Measurements from ENCODE around the gene ANXA5. TPM values are rescaled to one million over a fixed set of nuclear protein-coding genes. Genes with fewer than 3 reads are reported as not detected.

The ANXA5 gene
- total and polyA plus RNA-seq, 3 donors from 2014 or later, result 193 to 264 (median 250) TPM

GRCh38 chr4:121651597-121651996 lies 45.2 kb downstream of the ANXA5 start:
- intact Hi-C loops (cut with DNase I; ENCODE audit: low total_unique reads), result no loop called here
- WGBS, 2 donors, result 48 to 51% methylated on average over 5 of the region's 5 CpGs
- Histone ChIP-seq H3K36me3 (ENCODE audit: low read depth, missing control alignments) (no peaks in the 10 kb centered on the region), H3K27me3 (no peaks in the 10 kb centered on the region), H3K9me3 (no peaks in the 10 kb centered on the region), H3K27ac (no peak overlapping the region), H3K4me3 (no peak overlapping the region), H3K4me1 (no peaks in the 10 kb centered on the region)
- no peak for DNase-seq
- TF ChIP-seq POLR2A (IDR thresholded peaks at IDR 0.05) (no peak), CTCF (IDR thresholded peaks at IDR 0.05) (no peak)

GRCh38 chr4:121650741-121651140 lies 46.0 kb downstream of the ANXA5 start:
- no peak for TF ChIP-seq CTCF (IDR thresholded peaks at IDR 0.05)
- no peak for TF ChIP-seq POLR2A (IDR thresholded peaks at IDR 0.05)
- 83 to 89% methylated on average over 2 of the region's 2 CpGs for WGBS, 2 donors
- no peak for DNase-seq
- Histone ChIP-seq H3K9me3 (no peaks in the 10 kb centered on the region), H3K4me3 (no peak overlapping the region), H3K36me3 (ENCODE audit: low read depth, missing control alignments) (no peaks in the 10 kb centered on the region), H3K4me1 (no peaks in the 10 kb centered on the region), H3K27ac (no peak overlapping the region), H3K27me3 (no peaks in the 10 kb centered on the region)
- intact Hi-C loops (cut with DNase I; ENCODE audit: low total_unique reads), result no loop called here

GRCh38 chr4:121648516-121648915 lies 48.3 kb downstream of the ANXA5 start:
- Histone ChIP-seq H3K9me3 (no peaks in the 10 kb centered on the region), H3K36me3 (ENCODE audit: low read depth, missing control alignments) (no peaks in the 10 kb centered on the region), H3K4me3 (no peak overlapping the region), H3K4me1 (no peaks in the 10 kb centered on the region), H3K27me3 (no peaks in the 10 kb centered on the region), H3K27ac (no peak overlapping the region)
- TF ChIP-seq POLR2A (IDR thresholded peaks at IDR 0.05), result no peak
- TF ChIP-seq CTCF (IDR thresholded peaks at IDR 0.05), result no peak
- WGBS, 2 donors, result 31 to 37% methylated on average over 3 of the region's 3 CpGs
- DNase-seq, result no peak
- intact Hi-C loops (cut with DNase I; ENCODE audit: low total_unique reads), result no loop called here

- no peak overlapping the region for H3K27ac ChIP-seq
- H3K27me3 ChIP-seq, result no peaks in the 10 kb centered on the region
- H3K4me1 ChIP-seq, result peaks cover 12% of the 10 kb centered on the region
- H3K36me3 ChIP-seq (ENCODE audit: low read depth, missing control alignments), result no peaks in the 10 kb centered on the region
- DNase-seq, result no peak
- WGBS, 2 donors, result 82 to 84% methylated on average over 8 of the region's 8 CpGs
- H3K4me3 ChIP-seq, result no peak overlapping the region
- intact Hi-C loops (cut with DNase I; ENCODE audit: low total_unique reads), result no loop called here
- no peak for TF ChIP-seq CTCF (IDR thresholded peaks at IDR 0.05)
- TF ChIP-seq POLR2A (IDR thresholded peaks at IDR 0.05), result no peak
- H3K9me3 ChIP-seq, result no peaks in the 10 kb centered on the region
Observed at GRCh38 chr4:121642876-121643585, 53.7 kb downstream of the ANXA5 start.

- TF ChIP-seq CTCF (IDR thresholded peaks at IDR 0.05) (no peak), POLR2A (IDR thresholded peaks at IDR 0.05) (no peak)
- WGBS, 2 donors, result 37 to 38% methylated on average over 2 of the region's 2 CpGs
- intact Hi-C loops (cut with DNase I; ENCODE audit: low total_unique reads), result no loop called here
- DNase-seq, result no peak
- Histone ChIP-seq H3K9me3 (no peaks in the 10 kb centered on the region), H3K27ac (peak overlapping the region in 1 of 2 donors; percentile 52), H3K4me3 (no peak overlapping the region), H3K4me1 (peaks cover 12% of the 10 kb centered on the region), H3K36me3 (ENCODE audit: low read depth, missing control alignments) (no peaks in the 10 kb centered on the region), H3K27me3 (no peaks in the 10 kb centered on the region)
Observed at GRCh38 chr4:121642292-121642691, 54.5 kb downstream of the ANXA5 start.
